Stimulated activated CD4-positive, alpha-beta T cell treated with anti-CD3 and anti-CD28 coated beads, Interleukin-4, amount 100 ng/mL, for 1 hour (primary cell): ENCODE results near the gene SYNPO2.

Source experiments
- DNase-seq: peaks from one replicate; pipeline ENCODE4 v3.0.0-alpha.2; 2020

Gene SYNPO2

DNA sequence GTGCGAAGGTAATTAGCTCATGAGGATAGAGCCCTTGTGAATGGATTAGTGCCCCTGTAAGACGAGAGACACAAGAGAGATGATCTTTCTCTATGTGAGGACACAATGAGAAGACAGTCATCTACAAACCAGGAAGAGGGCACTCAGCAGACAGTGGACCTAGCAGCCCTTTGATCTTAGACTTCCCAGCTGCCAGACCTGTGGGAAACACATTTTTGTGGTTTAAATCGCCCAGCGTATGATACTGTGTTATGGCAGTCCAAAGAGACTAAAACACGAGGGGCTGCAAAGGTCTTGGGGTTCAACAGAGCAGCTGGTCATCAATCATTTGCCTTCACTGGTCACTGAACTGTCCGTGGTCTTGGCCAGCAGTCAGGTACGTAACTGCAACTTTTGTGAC lies 9.2 kb upstream of the SYNPO2 start:
- DNase-seq: no peak

DNA sequence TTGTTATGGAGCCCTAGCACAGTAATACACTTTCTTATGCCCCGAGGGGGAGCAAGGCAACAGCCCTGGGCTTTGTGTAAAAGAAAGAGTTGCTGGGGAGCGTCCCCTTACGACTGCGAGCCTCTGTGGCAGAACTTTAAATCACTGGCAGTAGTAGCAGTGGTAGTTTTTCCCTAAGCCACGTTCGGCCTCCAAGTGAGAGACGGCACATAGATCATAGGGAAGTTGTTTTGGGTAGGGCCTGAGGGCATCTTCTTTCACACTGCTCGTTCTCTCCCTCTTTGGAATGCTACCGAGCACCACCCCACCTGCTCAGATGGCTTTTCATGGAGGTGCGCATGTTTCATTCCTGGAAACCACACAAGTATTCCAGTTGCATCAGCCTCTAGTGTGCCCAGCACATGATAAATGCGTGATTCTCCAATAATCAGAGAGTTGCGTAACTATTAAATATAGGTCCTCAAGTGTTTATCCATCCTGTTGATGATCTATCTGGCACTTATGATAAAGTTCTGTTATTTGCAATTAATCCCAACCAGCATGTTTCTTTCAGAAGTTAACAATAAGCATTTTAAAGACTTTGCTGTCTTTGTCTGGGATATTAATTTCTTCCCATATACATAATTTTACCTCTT lies 7.0 kb upstream of the SYNPO2 start:
- DNase-seq: no peak

DNA sequence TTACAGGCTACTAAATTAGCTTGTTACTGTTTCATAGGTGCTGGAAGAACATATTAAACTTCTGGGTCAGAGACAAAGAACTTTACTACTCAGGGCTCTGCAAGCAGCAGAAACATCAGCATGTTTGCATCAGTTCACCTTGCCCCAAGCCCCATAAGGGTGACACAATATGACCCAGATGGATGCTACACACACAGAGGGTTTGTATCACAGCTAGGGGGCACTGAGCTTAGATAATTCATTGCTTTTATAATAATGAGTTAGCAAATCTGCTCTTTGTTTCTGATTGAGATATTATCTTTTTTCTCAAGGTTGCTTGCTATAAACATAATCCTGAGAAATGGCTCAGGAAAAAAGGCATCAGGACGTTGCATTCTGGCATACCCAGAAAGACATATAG lies 4.8 kb upstream of the SYNPO2 start:
- DNase-seq: no peak

DNA sequence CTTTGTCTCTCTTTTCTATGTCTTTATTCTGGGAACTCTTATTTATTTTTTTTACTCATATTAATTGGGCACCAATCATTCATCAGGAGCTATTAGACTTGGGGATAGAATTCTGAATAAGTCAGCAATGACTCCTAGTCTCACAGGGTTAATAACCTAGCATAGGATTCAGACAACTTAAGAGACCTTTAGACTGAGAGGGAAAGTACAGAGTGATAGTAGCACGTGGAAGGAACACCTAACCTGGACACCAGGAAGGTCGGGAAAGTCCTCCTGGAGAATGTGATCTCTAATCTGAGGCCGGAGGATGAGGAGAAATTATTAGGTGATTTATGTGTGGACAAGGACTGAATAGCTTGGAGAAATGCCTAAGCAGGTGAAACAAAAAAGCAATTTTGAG lies 3.9 kb upstream of the SYNPO2 start:
- DNase-seq: no peak

DNA sequence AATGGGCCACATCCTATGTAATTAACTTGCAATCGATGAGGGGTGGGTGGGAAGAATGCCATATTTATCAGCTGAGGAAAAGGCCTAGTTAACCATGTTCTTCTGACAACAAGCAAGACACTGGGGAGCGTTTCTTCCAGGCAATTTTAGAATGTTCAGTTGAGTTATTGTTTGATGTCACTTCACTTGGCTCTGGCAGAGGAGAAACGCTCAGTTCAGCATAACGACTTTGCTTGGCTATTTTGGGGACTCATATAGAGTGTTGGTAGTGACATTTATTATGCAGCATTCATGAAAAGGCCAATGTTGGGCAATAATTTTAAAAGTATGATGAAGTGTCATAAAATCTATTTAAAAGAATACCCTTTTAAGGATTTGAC lies 648 bp downstream of the SYNPO2 start:
- no peak for DNase-seq

DNA sequence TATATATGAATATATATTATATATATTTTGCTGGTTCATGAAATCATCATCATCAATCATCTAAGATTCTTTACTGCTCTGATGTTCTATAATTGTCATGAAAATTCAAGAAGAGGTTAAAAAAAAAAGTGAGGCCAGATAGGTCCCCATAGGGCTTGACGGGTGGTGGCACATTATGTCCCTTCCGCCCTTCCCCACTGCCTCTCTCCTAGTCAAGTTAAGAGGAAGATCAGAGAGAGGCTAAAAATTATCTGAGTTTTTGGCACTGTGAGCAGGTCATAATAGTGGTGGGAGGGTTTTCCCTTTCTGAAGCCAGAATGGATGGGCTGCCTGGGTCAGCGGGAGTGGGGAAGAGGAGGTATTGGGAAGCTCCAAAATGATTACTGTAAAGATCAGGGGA lies 5.4 kb downstream of the SYNPO2 start:
- DNase-seq: no peak

DNA sequence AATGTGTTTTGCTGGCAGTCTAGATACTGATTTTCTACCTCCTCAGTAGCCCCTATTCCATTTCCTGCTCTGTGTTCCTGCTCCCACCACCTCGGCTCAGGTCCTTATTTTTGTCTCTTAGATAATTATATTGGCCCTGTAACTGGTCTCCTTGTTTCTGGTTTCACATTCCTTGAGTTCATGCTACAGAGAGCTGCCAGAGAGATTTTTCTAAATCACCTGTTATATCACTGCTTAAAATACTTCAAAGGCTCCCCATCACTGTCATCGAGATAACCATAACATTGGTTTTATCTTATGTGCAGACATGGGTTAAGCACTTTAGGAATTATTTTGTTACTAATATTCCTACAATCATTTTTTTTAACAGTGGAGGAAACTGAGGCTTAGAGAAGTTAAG lies 9.6 kb downstream of the SYNPO2 start:
- DNase-seq: no peak

DNA sequence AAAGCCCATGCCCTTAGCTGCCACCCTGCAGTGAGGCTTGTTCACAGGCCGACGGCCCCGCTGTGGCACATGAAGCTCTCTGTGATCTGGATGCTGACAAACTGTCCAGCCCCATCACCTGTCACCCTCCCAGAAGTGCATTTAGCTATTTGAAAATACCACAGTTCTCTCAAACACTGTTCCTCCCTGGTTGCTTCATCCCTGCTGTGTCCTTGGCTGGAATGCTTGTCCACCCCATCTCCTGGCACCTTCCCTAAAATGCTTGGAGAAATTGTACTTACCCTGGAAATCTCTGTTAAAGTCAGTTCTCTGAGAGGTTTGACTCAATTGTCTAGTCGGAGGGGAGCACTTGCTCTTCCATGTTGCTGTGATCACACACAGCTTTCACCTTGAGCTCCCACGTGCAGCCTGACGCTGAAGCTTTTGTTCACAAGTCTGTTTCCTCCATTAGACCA lies 10.1 kb downstream of the SYNPO2 start:
- no peak for DNase-seq

DNA sequence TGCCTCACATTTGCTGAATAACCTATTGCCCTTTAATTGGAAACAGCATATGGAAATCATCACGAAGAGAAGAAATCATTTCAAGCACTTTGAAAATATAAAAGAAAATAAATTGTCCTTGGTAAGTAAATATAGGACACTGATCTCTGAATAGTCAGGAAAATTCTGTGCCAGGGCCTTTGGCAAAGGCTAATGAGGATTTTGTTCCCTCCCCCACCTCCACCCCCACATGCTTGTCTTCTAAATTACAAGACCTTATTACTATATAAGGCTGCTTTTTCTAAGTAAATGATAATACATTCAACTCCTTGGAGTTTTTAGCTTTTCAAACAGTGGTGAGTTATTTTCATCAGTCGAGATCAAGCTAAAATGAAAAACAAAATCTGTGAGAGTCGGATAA lies 15.8 kb downstream of the SYNPO2 start:
- DNase-seq: no peak

DNA sequence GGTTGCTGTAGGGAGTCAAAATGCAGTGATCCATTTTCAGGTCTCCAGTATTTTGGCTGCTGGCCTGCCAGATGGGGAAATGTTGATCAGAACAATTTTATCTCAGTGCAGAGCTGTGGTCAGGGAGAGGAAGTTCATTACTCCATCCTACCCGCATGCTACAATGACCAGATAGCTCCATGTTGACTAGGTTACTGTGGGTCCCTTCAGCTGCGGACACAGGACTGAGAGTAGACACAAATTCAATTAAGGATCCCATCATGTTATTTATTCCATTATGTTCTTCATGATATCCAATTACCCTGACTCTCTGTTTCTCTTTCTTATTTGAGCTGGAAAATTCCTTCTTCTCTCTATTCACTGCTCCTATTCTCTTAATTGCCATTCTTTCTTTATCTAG lies 16.3 kb downstream of the SYNPO2 start:
- no peak for DNase-seq

DNA sequence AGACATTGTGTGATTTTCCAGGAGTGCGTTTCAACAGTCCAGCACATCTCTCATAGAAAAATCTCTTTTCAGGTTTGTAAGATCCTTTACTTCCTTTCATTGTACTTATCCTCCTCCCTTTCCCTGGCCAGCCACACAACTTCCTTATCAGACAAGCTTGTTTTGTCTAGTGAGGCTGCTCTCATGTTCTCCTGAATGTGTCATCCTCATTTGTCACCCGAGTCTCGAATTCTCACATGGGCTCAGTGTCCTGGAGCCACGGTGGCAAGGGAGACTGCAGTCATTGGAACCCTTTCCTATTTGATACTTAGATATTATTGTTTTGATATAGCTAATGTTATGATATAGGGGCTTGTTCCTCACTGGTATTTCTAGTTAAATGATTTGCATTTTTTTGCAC lies 16.9 kb downstream of the SYNPO2 start:
- no peak for DNase-seq

DNA sequence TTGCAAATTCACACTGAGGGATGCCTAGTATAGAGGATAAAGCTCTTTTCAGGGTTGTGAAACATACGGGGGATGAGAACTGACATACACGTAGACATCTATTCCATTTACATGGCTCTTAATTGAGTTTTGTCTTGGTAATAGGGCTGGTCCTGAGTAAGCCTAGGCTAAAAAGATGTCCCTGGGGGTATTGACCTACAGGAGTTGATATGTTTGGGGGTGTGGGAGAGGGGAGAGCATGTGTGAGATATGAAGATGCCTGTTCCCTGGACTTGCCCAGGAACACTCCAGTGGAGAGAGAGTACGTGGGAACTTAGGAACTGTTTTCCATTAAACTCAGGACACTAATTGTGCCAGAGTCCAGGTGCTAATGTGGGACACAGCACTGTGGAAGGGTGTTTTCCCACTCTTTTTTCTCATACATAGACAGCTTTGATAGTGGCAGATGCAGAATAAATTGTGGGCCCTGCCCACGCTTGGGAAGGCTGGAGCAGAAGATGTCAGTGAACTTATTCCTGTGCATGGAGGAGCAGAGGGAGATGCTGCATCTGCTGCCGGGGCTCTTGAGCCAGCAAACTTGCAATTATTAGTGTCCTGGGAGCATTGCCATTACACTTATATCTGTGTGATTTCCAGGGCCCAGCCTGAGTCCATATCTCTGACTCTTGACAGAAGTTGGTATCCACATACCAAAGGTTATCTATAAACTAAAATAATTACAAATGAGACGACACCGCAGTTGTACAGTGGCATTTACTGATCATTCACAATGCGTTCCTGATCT lies 20.7 kb downstream of the SYNPO2 start:
- DNase-seq: no peak

DNA sequence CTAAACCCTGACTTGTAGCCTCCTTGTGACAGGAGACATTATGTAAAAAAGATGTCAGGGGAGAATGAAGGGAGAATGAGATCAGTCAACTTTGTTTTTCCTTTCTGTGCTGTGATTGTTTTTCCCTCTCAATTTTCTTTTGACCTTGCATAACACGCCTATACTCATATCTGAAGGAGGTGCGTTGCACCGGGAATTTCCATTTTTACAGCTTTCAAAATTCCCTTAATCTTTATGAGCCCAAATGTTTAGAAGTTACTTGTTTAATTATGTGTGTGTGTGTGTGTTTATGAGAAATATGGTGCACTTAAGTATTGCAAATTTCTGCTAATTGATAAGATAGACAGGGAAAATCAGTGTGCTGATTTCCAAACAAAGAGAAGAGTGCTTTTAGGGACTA lies 21.6 kb downstream of the SYNPO2 start:
- DNase-seq: no peak

DNA sequence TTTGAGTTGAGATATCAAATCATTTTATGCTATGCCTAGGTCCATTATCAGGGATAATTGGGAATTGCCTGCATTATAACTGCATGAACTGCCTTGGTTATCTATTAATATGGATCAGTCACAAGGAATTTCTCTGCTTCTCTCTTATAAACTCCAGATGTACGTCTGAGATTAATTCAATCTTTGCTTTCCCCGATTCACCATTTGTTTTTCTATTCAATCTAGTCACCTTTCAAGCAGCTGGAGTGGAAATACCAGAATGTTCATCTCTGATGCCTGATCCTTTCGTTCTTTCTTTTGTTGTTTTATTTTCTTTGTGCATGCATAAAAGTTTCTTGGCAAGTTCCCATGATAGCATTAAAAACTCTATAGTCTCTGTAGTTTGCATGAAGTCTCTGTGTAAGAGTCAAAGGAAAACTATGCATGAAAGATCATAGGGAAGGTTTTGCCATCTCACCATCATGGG lies 22.6 kb downstream of the SYNPO2 start:
- no peak for DNase-seq

DNA sequence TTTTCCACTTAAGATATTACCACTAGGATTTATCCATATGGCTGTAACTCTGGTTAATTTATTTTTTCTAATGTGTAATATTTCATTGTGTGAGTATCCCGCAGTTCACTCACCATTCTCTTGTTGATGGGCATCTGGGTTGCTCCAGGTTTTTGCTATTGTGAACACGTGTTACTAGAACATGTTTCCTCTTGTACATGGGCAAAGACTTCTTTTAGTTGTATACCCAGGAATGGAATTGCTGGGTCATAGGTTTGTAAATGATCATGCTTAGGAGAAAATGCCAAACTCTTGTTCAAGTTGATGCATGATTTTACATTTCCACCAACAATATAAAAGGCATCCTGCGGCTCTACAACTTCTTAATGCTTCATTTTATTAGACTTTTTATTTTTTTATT lies 26.8 kb downstream of the SYNPO2 start:
- DNase-seq: no peak

DNA sequence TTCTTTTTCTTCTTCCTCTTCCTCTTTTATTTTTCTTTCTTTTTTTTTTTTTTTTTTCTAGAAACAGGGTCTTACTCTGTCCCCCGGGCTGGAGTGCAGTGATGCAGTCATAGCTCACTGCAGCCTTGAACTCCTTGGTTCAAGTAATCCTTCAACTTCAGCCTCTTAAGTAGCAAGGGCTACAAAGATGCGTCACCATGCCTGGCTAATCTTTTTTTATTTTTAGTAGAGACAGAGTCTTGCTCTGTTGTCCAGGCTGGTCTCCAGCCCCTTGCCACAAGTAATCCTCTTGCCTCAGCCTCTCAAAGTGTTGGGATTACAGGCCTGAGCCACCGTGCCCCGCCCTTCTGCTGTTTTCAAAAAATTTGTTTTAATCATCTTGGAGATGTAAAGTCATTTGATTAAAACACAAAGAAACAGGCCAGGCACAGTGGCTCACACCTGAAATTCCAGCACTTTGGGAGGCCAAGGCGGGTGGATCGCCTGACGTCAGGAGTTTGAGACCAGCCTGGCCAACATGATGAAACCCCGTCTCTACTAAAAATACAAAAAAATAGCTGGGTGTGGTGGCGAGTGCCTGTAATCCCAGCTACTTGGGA lies 28.1 kb downstream of the SYNPO2 start:
- no peak for DNase-seq

DNA sequence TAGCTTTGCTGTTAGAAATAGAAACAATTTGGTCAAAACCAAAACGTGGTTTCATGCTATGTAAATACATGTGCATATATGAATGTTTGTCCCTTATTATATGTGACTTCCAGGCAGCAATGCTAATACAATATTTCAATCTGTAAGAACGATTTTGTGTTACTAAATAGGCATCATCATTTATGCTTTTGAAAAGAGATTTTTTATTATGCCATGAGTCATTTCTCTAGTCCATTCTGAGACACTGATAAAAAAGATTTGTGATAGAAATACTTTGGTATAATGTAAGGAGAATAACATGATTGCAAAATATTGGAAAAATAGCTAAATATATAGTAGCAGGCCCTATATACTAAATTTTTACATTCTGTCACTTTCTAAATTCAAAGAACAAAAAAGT lies 28.9 kb downstream of the SYNPO2 start:
- no peak for DNase-seq

DNA sequence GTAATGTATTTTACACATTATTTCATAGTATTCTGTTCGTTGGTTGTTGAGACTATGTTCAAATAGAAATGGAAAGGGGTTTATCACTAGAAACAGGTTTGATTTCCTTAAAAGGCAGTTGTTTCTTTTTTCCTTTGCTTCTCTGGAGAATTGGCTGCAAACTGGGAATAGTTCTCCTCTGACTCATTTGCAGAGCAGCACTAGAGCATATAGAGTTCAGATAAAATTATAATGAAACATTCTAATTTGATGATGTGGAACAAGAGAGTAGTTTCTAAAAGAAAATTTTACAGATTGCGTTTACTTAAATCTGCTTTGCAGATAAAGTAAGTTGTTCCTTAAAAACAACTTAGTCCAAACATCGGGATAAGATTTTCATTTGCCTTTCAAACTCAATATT lies 29.7 kb downstream of the SYNPO2 start:
- DNase-seq: no peak

DNA sequence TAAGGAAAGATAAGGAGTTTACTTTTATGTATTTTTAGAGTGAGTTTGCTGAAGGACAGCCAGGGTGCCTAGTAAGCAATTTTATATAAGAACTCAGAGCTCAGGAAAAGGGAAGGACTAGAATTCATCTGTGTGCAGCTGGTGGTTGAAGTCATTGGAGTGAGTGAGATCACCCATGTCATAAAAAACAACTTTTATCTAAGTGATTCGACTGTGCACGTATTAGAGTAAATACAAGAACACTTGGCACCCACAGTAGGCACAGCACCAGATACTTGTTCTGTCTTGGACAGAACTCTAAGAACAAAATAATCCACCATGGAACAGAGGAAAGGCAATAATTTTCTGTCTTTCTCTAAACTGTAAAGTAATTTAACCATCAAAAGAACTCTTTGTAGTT lies 31.6 kb downstream of the SYNPO2 start:
- DNase-seq: no peak

DNA sequence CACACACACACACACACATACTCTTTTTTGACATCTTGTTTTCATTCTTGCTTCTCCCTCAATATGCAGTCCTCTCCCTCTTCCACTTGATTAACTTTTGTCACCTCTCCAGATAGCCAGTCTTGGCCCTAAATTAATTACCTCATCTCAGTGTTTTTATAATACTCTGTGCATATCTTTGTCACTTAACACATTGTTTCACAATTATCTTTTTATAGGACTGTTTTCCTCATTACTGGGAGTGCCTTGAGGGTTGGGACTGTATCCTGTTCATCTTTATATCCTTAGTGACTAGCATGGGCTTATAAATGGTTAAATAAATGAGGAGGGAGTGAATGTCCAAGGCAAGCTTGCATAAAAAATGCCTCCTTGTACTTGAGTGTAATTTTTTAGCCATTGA lies 33.1 kb downstream of the SYNPO2 start:
- DNase-seq: no peak

DNA sequence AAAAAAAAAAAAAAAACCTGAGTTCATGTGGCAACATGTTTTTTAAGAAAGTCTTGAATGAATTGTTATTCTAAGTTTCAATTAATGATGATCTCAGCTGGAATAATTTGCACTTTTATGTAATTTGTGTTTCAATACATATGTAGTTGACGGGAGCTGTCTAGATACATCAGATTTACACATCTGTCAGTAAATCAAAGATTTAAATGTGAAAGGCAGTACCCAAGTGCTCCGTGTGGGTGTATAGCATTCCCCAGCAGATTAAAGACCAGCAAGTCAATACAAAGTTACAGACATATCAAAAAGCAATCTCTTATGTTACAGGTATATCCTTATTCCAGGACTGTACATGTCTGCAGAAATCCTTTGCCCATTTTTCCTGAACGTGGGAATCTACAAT lies 35.2 kb downstream of the SYNPO2 start:
- no peak for DNase-seq

DNA sequence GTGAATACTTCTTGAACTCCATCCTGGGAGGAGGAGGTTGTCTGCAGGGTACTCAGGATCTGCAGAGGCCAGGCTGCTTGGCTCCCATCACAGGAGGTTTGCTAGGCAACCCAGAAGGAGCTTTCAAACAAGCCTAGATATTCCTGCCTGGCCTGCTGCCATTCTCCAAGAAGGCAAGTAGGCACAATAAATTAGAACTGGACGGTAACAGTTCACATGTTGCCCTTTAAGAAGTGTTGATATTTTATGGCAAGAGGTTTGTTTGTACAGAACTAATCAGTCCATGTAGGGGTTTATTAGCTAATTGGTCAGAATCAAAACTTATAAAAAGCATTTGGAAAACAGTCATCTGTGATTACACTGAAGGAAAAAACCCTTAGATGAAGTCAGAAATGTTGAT lies 39.3 kb downstream of the SYNPO2 start:
- DNase-seq: no peak

DNA sequence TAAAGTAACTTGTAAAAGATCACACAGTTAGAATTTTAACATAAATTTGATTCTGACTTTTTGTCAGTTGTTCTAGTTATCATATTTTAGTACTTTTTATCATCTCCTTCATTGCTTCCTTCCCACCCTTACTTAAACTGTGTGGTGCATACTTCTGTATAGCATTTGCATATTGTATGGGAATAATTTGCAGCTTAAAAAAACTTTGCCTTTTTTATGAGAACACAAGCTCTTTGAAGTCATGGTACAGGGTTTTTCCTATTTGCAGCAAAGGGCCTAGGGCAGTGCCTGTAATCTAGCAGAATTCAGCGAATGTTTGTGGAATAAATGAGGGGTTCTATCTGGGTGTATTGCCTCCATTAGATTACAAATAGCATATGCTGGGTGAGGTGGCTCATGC lies 41.6 kb downstream of the SYNPO2 start:
- no peak for DNase-seq

DNA sequence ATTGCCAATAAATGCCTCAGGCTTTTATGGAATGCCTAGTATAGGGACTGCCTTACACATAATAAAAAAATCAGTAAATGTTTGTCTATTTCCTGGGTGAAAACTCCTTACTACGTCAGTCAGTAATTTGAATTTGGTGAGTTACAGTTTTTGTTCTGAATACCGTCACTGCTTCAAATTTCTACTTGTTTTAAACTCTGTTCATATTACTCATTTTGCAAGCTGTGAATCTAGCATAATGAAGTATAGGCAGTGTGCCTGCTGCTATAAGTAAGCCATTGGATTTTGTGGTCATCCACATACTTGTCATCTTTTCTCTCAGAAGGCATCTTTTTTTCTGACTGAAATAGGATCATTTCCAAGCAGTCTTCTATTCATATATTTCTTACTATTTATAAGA lies 43.1 kb downstream of the SYNPO2 start:
- no peak for DNase-seq

DNA sequence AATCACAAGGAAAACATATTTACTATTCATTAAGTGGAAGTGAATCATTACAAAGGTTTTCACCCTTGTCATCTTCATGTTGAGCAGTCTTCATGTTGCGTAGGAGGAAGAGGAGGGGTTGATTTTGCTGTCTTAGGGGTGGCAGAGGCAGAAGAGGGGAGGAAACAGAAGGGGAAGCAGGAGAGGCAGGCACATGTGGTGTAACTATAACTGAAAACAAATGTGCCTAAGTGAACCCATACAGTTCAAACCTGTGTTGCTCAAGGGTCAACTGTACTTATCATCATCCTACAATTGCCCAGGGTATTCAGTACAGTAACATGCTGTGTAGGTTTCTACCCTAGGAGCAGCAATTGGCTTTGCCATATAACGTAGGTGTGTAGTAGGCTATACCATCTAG lies 47.2 kb downstream of the SYNPO2 start:
- DNase-seq: no peak
